NCI-H2196 treated with DMSO at 0.1 percent for 48 hours (cell line): ENCODE results near the gene APOL3.
"Not testable (repeated sequence)": the region's sequence is repeated elsewhere in the genome, so short reads cannot be mapped to it uniquely, and the experiment has no call there.

ENCODE experiments used
- DNase-seq: peaks from one replicate; lab custom pipeline; 2025; ENCODE audit not compliant: unreplicated experiment; lab: John Stamatoyannopoulos, UW

APOL3 gene

GRCh38 chr22:36193577-36193976 is 33.0 kb upstream of the APOL3 start:
- no peak for DNase-seq

DNA sequence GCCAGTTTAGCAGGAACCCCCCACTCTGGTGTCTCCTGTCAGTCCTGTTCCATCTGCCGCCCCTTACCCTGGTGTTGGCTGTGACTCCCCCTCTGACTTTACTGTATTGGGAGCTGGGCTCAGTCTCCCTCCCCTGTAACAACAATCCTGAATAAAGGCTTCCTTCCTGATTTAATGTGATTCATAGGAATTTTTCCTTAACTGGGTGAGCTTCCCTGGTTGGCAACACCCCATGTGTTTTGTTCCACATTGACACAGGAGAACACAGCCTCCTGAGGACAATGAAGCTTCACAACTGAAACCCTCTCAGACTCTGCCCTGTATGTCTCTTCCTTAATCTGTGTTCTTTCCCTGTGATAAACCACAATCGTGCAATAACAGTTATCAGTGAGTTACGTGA is 32.6 kb upstream of the APOL3 start:
- no peak for DNase-seq

DNA sequence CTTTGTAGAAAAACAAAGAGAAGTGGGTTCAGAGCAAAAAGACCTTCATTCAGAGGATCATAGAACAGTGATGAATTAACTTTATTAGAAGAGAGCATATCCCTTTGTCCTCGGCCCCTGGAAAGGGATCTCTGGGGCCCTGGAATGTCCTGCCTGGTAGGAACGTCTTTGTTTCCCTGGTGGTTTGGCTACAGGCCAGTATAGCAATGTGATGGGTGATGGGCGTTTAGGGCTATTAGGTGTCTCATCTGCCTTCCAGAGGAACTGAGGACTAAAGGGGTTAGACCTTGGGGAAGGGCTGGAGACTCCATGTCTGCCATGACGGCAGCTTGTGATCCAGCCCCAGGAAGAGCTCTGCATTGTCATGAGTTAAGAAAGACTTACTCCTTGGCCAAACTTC is 32.0 kb upstream of the APOL3 start:
- DNase-seq, result no peak

GRCh38 chr22:36191106-36191836 is 30.7 kb upstream of the APOL3 start:
- no peak for DNase-seq

DNA sequence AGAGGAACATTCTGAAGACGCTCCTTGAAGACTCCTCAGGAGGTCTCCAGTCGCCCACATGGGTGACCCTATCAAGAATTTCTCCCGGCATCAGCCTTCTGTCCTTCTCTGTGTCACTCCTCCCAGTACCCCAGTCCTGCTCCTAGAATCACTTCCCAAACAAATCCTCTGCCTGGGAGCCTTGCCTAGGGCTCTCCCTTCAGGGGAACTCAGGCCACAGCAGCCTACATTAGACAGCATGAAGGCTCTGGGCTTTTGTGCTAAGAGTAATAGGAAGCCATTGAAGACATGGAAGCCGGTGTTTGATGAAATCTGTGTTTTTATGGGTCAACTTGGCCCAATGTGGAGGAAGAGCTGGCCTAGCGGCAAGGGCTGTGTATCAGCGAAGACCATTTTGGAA is 27.3 kb upstream of the APOL3 start:
- DNase-seq, result not testable (repeated sequence)

DNA sequence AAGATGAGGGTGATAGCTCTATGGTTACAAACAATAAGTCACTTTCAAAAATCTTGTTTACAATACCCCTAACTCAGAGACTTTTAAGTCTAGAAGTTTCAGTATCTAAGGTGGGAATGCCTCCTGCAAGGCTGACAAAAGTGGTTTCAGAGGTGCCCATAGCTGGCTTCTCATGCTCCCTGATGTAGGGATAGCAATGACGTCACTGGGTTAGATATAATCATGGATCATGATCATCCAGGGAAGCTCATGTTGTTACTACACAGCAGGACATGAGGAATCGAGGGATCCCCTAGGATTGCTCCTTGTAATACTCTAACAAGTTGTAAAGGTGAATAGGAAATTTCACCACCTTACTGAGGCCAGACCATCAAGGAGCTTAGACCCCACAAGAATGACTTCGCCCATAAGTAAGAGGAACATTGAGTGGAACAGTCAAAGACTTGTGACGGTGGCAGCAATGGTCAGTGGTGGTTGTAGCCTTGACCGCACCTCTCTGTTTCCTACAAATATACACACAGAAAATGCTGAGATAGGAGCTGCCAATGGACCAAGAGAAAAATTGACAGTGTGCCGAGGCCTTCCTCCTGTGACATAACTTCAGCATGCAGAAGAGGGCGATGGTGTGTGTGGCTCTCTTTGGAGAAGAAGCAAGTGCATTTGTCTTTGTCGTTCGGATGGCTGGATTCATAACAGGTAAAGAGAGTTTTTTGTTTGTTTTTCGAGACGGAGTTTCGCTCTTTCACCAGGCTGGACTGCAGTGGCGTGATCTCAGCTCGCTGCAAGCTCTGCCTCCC is 25.5 kb upstream of the APOL3 start:
- no peak for DNase-seq

- no peak for DNase-seq
Observed at GRCh38 chr22:36184433-36185025, 24.0 kb upstream of the APOL3 start.

GRCh38 chr22:36183446-36183845 is 22.9 kb upstream of the APOL3 start:
- no peak for DNase-seq

- no peak for DNase-seq
Observed at GRCh38 chr22:36182857-36183256, 22.3 kb upstream of the APOL3 start.

GRCh38 chr22:36182056-36182455 is 21.5 kb upstream of the APOL3 start:
- no peak for DNase-seq

- no peak for DNase-seq
Observed at GRCh38 chr22:36180928-36181327, 20.4 kb upstream of the APOL3 start.

DNA sequence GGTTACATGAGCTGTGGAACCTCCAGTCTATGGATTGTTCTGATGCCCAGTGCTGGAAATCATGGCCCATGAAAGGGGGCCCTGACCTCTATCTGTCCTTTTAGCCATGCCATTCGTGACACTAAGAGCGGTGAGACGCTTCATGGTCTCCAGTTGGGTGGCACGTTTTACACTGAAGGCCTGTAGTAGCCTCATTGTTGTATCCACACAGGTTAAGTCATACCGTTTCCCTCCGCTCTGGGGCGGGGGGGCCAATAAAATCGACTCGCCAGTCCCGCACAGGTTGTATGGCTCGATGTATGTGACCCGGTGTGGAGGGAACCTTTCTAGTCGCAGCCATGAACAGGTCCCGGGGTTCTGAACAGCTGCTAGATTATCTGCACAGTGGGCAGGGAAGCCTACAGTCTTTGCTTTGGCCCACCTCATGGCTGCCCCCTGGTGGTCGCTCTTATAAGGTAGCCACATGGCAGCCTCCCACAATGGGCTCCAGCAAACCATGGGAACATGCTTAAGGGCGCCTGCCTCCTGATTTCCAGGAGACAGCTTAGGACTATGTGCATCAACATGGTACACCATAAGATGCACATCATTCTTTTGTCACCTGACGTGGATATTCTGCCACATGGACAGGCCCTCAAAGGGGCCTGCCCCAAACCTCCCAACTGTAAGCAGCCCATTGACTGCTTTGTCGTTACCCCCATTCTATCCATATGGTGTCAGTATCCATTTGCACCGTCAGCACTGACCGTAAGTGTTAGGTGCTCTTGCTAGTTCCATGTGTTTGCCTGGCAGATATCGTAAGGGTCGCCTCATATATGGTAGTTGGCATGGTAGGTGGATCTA is 19.7 kb upstream of the APOL3 start:
- DNase-seq, result no peak

DNA sequence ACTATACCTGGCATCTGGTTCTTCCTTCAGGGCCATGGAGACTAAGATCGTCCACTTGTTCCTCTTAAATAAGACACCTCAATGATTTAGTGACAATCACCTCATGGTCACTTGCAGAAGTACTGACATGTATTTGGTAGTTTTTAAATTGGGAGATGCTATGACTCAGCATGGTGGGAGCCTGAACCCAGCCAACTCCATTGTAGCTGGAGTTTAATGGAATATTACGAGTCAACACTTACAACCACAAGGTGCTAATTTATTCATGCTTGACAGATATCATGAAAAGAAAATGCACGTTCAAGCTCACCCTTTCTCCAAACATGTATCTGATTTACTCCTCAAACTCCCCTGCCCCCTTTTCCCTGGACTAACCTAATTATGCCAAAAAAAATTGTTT is 16.6 kb upstream of the APOL3 start:
- no peak for DNase-seq

- no peak for DNase-seq
Observed at GRCh38 chr22:36175892-36176291, 15.3 kb upstream of the APOL3 start.

DNA sequence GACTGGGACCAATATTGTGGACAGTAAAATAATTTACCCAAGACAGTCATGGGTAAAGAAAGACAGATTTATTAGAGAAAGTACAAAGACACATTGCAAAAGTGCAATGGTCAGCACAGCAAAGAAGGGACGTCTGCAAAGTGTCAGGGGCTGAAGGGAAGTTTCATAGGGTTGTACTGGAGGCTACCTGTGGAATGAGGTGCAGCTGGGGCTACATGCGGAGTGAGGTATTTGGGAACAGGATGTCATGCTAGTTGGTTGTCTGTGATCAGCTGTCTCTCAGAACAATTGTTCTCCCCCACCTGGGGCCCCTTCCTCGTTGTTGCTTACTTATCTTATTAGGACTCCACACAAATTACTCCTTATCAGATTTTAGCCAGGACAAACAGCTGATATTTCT is 11.4 kb upstream of the APOL3 start:
- DNase-seq, result no peak

DNA sequence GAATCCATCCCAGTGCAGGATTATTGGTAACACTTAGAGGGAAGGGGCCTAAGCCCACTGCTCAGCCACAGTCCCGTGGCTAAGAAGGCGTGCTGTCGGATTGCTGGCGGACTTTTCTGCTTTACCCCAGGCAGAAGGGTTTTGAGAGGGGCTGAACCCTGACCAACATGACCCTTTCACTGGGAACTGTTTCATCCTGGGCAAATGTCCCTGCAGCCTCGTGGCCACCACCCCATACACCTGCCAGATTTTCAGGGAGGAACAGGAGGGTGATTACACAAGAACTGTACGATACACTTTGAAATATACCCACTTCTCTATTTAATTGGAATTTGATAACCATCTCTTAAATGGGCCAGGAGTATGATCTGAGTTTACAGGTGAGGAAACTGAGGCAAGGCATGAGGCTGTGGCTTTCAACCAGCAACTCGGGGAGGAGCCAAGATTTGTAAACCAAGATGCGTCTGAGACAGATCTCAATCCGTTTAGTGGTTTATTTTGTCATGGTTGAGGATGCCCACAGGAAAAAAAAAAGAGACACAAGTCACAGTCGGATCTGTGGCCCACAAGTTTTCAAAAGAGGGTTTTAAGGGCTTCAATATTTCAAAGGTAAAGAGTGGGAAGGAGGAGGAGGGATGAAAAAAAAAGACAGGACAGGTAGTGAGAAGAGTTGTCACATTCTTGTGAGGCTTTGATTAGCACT is 6.1 kb upstream of the APOL3 start:
- DNase-seq, result no peak

DNA sequence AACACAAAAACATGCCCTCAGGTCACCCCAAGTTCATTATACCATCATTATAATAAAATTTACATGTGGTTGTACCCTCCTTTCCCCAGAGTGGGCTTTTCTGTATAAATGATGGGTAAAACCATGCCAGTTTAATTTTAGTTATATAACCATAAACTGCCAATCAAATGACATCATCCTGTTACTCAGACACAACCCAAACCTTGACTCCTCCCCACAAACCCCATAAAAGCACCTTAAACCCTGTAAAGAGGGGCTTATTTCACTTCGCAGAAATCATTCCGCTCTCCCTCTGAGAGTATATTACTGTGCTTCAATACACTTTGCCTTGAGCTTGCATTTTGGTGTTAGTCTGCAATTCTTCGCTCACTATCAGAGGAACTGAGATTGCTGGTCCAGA is 5.5 kb upstream of the APOL3 start:
- no peak for DNase-seq

DNA sequence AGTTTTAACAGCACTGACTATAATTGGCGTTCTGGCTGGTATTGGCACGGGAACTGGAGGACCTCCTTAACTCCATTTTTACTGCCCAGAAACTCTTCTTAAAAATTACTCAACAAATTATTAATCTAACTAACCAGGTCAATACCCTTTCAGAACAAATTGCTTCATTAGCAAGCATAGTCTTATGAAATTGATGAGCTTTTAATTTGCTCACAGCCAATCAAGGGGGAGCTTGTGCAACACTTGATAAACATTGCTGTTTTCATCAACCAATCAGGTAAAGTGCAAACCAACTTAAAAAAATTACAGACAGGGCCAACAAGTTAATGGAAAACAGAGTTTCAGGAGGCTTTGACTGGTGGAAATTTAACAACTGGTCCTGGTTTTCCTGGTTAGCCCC is 4.6 kb upstream of the APOL3 start:
- no peak for DNase-seq

DNA sequence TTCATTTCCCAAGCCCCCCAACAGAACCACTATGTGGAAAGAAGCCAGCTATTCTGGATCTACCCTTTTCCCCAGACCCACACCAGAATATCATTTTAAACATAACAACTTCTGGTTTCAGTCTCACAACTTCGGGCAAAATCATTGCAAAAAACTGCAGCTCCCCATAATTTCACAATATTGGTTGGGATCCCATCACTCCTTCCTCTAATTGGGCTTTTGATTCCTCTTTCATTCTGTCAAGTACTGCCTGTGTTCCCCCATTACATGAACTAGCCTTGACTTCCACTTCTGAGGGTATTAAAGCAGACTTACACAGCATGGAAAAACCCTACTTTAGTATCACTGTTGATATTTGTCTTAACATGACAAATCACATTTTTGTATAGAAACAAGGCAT is 4.1 kb upstream of the APOL3 start:
- no peak for DNase-seq

- no peak for DNase-seq
Observed at GRCh38 chr22:36163497-36163896, 2.9 kb upstream of the APOL3 start.
